GM23338 (cell line): Measurements from ENCODE around the gene SORBS1. TPM values are rescaled to one million over a fixed set of nuclear protein-coding genes. Genes with fewer than 3 reads are reported as not detected.

Source experiments
- ATAC-seq: fragments of 200-7000 bp; cut with Tn5 transposase; 3 replicates; pipeline ENCODE4 v1.9.1; 2020
- DNase-seq: peaks from one replicate; pipeline ENCODE4 v3.0.0-alpha.2; 2015; ENCODE audit warnings: low spot score
- H2AFZ ChIP-seq: fragments of 200-600 bp; sonication (generic); 2 replicates; pipeline ENCODE4 v1.8.0; 2016; ENCODE audit warnings: antibody characterized with exemption, mild to moderate bottlenecking, moderate library complexity
- H3F3A ChIP-seq: fragments of 200-600 bp; sonication (generic); replicated peaks from 2 replicates; pipeline ENCODE4 v1.8.0; 2017; ENCODE audit warnings: antibody characterized with exemption, mixed run types, low read depth
- H3K27ac ChIP-seq: fragments of 200-600 bp; sonication (generic); 2 replicates; pipeline ENCODE4 v1.6.1; 2016; ENCODE audit warnings: low read depth
- H3K27me3 ChIP-seq: fragments of 200-600 bp; sonication (generic); 2 replicates; pipeline ENCODE4 v1.8.0; 2016; ENCODE audit warnings: mild to moderate bottlenecking, mixed run types, moderate library complexity; ENCODE audit not compliant: insufficient read depth
- H3K36me3 ChIP-seq: fragments of 200-600 bp; sonication (generic); 2 replicates; pipeline ENCODE4 v1.8.0; 2016; ENCODE audit warnings: mild to moderate bottlenecking; ENCODE audit not compliant: insufficient read depth
- H3K4me1 ChIP-seq: fragments of 200-600 bp; sonication (generic); 2 replicates; pipeline ENCODE4 v1.8.0; 2016; ENCODE audit warnings: mild to moderate bottlenecking, moderate library complexity; ENCODE audit not compliant: insufficient read depth
- H3K4me2 ChIP-seq: fragments of 200-600 bp; sonication (generic); 2 replicates; pipeline ENCODE4 v1.7.1; 2017; ENCODE audit warnings: mixed run types
- H3K4me3 ChIP-seq: fragments of 200-600 bp; sonication (generic); 2 replicates; pipeline ENCODE4 v1.6.1; 2016; ENCODE audit warnings: mixed run types
- H3K79me2 ChIP-seq: fragments of 200-600 bp; sonication (generic); replicated peaks from 2 replicates; pipeline ENCODE4 v1.8.0; 2017; ENCODE audit warnings: mild to moderate bottlenecking; ENCODE audit not compliant: insufficient read depth
- H3K9me2 ChIP-seq: fragments of 200-600 bp; sonication (generic); 2 replicates; pipeline ENCODE4 v1.8.0; 2017; ENCODE audit not compliant: insufficient read depth
- H4K20me1 ChIP-seq: fragments of 200-600 bp; sonication (generic); replicated peaks from 2 replicates; pipeline ENCODE4 v1.8.0; 2017; ENCODE audit warnings: mild to moderate bottlenecking; ENCODE audit not compliant: insufficient read depth
- H3K27ac Mint-ChIP-seq: 2 replicates; pipeline ENCODE4 v1.8.0; 2020; ENCODE audit warnings: inconsistent platforms, mild to moderate bottlenecking, moderate library complexity, mixed read lengths
- H3K27me3 Mint-ChIP-seq: 3 replicates; pipeline ENCODE4 v1.8.0; 2022; ENCODE audit warnings: low read depth, mild to moderate bottlenecking, moderate library complexity, mixed read lengths, inconsistent platforms; ENCODE audit not compliant: insufficient read depth, poor library complexity
- H3K36me3 Mint-ChIP-seq: 3 replicates; pipeline ENCODE4 v1.8.0; 2021; ENCODE audit warnings: low read depth, mild to moderate bottlenecking, inconsistent platforms, moderate library complexity, mixed read lengths
- H3K4me1 Mint-ChIP-seq: 3 replicates; pipeline ENCODE4 v1.8.0; 2020; ENCODE audit warnings: mild to moderate bottlenecking, inconsistent platforms, mixed read lengths
- H3K4me3 Mint-ChIP-seq: 3 replicates; pipeline ENCODE4 v1.8.0; 2021; ENCODE audit warnings: moderate library complexity, mild to moderate bottlenecking, inconsistent platforms, mixed read lengths
- H3K9me3 Mint-ChIP-seq: 3 replicates; pipeline ENCODE4 v1.8.0; 2020; ENCODE audit warnings: moderate library complexity, mild to moderate bottlenecking, inconsistent platforms, mixed read lengths
- CREB1 ChIP-seq: fragments of 250-450 bp; sonication (Bioruptor Pico); IDR thresholded peaks from 2 replicates; pipeline ENCODE4 v1.5.0; 2020; ENCODE audit warnings: low read depth, mild to moderate bottlenecking, moderate library complexity
- CTCF ChIP-seq, 2 experiments: fragments of 200-600 bp in 1 of 2; sonication (generic) in 1 of 2; conservative IDR thresholded peaks; 2 replicates each; pipeline versions ENCODE4 v1.5.1 to v1.6.1; 2016 to 2017; ENCODE audit warnings: antibody characterized with exemption in 2 of 2, low read depth in 2 of 2, mild to moderate bottlenecking in 2 of 2, moderate library complexity in 1 of 2
- NANOG ChIP-seq: IDR thresholded peaks from 2 replicates; pipeline ENCODE4 v1.6.1; 2016; ENCODE audit warnings: antibody characterized with exemption, borderline replicate concordance
- POLR2AphosphoS5 ChIP-seq: IDR thresholded peaks from 2 replicates; pipeline ENCODE4 v1.6.1; 2016; ENCODE audit warnings: antibody characterized with exemption, low read depth
- REST ChIP-seq: IDR thresholded peaks from one replicate; pipeline ENCODE4 v1.6.1; 2018; ENCODE audit warnings: antibody characterized with exemption; ENCODE audit not compliant: unreplicated experiment
- ZNF114 ChIP-seq: fragments of 250-450 bp; sonication (Bioruptor Pico); IDR thresholded peaks from 2 replicates; pipeline ENCODE4 v1.5.0; 2020; ENCODE audit warnings: mild to moderate bottlenecking, moderate library complexity
- ZNF331 ChIP-seq: fragments of 250-450 bp; sonication (Bioruptor Pico); IDR thresholded peaks from 2 replicates; pipeline ENCODE4 v1.5.0; 2020; ENCODE audit warnings: low read depth, mild to moderate bottlenecking, moderate library complexity
- polyA plus RNA-seq: library from polyadenylated mRNA; unstranded; fragments of >200 nt; fragmentation: Nextera tagmentation; extraction: Ambion mirVana; gene quantifications from 2 replicates; pipeline ENCODE4 v1.2.1, GENCODE V29; 2016
- total RNA-seq: library from RNA; depleted of rRNA; stranded (reverse); fragments of >200 nt; shearing (Covaris generic); gene quantifications from 2 replicates; pipeline ENCODE4 v1.2.3, GENCODE V29; 2014

The SORBS1 gene
- total and polyA plus RNA-seq, 2 experiments from 2014 or later = 47.7 to 51.5 TPM

- Histone ChIP-seq H3K79me2 (peaks cover 100% of the 10 kb centered on the region), H3K9me2 (no peaks in the 10 kb centered on the region), H3K4me3 (no peak overlapping the region), H3K27ac (no peak overlapping the region), H2AFZ (no peak overlapping the region), H4K20me1 (peaks cover 52% of the 10 kb centered on the region), H3K4me2 (no peak overlapping the region), H3K4me1 (peaks cover 28% of the 10 kb centered on the region), H3F3A (0 out of 2 replicates have a peak, but pooled peaks cover 5% of the 10 kb centered on the region), H3K36me3 (no peaks in the 10 kb centered on the region), H3K27me3 (no peaks in the 10 kb centered on the region)
- TF ChIP-seq NANOG (no peak), REST (no peak), POLR2AphosphoS5 (no peak), CTCF (conservative IDR thresholded peaks at IDR 0.05; ENCODE audit: low read depth in 2 of 2) (no peak), CREB1 (CRISPR knock-in tag) (no peak), ZNF331 (CRISPR knock-in tag) (no peak)
- no peaks in the 10 kb centered on the region for H3K9me3 Mint-ChIP-seq
- H3K4me3 Mint-ChIP-seq = no peak overlapping the region
- no peaks in the 10 kb centered on the region for H3K27me3 Mint-ChIP-seq
- H3K27ac Mint-ChIP-seq = no peak overlapping the region
- DNase-seq (no peak), ATAC-seq (no peak)
- H3K4me1 Mint-ChIP-seq = peaks cover 36% of the 10 kb centered on the region
- H3K36me3 Mint-ChIP-seq = no peaks in the 10 kb centered on the region
Observed at GRCh38 chr10:95281206-95281605, 280.0 kb downstream of the SORBS1 start.

- H4K20me1 ChIP-seq = peaks cover 46% of the 10 kb centered on the region
- H3K27me3 ChIP-seq = no peaks in the 10 kb centered on the region
- no peak for DNase-seq
- 0 out of 2 replicates have a peak overlapping the region, but pooled peaks have one; percentile 33 for H3K27ac ChIP-seq
- no peaks in the 10 kb centered on the region for H3K9me2 ChIP-seq
- no peaks in the 10 kb centered on the region for H3K27me3 Mint-ChIP-seq
- no peaks in the 10 kb centered on the region for H3K36me3 Mint-ChIP-seq
- H3K36me3 ChIP-seq = no peaks in the 10 kb centered on the region
- peaks cover 100% of the 10 kb centered on the region for H3K79me2 ChIP-seq
- H3K4me1 Mint-ChIP-seq = peaks cover 35% of the 10 kb centered on the region
- H3K27ac Mint-ChIP-seq = no peak overlapping the region
- no peak for ATAC-seq
- H2AFZ ChIP-seq = no peak overlapping the region
- H3K4me3 ChIP-seq = no peak overlapping the region
- H3F3A ChIP-seq = 0 out of 2 replicates have a peak, but pooled peaks cover 5% of the 10 kb centered on the region
- H3K4me2 ChIP-seq = no peak overlapping the region
- H3K4me1 ChIP-seq = peaks cover 23% of the 10 kb centered on the region
- no peaks in the 10 kb centered on the region for H3K9me3 Mint-ChIP-seq
- H3K4me3 Mint-ChIP-seq = no peak overlapping the region
- TF ChIP-seq CREB1 (CRISPR knock-in tag) (no peak), POLR2AphosphoS5 (no peak), CTCF (conservative IDR thresholded peaks at IDR 0.05; ENCODE audit: low read depth in 2 of 2) (no peak), ZNF114 (CRISPR knock-in tag) (no peak)
Observed at GRCh38 chr10:95280637-95281036, 280.5 kb downstream of the SORBS1 start.
